Hematopoietic multipotent progenitor cell (in vitro differentiated cells): Measurements from ENCODE around the gene ZKSCAN8. TPM values are rescaled to one million over a fixed set of nuclear protein-coding genes. Genes with fewer than 3 reads are reported as not detected.

Experiments
- DNase-seq, 3 donors: peaks; one replicate each; pipeline ENCODE4 v3.0.0-alpha.2; 2011 to 2015; ENCODE audit warnings: low read depth in 2 of 3, low spot score in 2 of 3
- total RNA-seq: library from RNA; depleted of rRNA; stranded (reverse); fragments of >200 nt; gene quantifications from one replicate; pipeline ENCODE4 v1.2.3, GENCODE V29; 2012

ZKSCAN8 gene
- total RNA-seq, 1 donor, result 14.0 TPM

GRCh38 chr6:28203201-28203600 lies 61.5 kb downstream of the ZKSCAN8 start:
- DNase-seq, result no peak

GRCh38 chr6:28205879-28206278 lies 64.2 kb downstream of the ZKSCAN8 start:
- DNase-seq, result no peak

GRCh38 chr6:28206527-28206926 lies 64.8 kb downstream of the ZKSCAN8 start:
- DNase-seq, result no peak

- no peak for DNase-seq
Measured at GRCh38 chr6:28206928-28207509, 65.3 kb downstream of the ZKSCAN8 start.

GRCh38 chr6:28207510-28208110 lies 65.9 kb downstream of the ZKSCAN8 start:
- DNase-seq, result peak in 2 of 3 donors; percentile 59 to 64

- DNase-seq, result no peak
Measured at GRCh38 chr6:28208111-28208659, 66.5 kb downstream of the ZKSCAN8 start.

Other genes with a start within 250 kb of the ZKSCAN8 start
- gene OR2B2, start 229.5 kb upstream of the ZKSCAN8 start, total RNA-seq, result not detected
- gene OR2B6, start 184.6 kb upstream of the ZKSCAN8 start, total RNA-seq, result 0.81 TPM
- gene ZNF165, start 61.3 kb upstream of the ZKSCAN8 start, total RNA-seq, result 1.6 TPM
- gene ZSCAN16, start 17.3 kb upstream of the ZKSCAN8 start, total RNA-seq, result 5.7 TPM
- 12.7 TPM for gene ZSCAN9, start 83.4 kb downstream of the ZKSCAN8 start, total RNA-seq
- 4.6 TPM for gene ZKSCAN4, start 110.4 kb downstream of the ZKSCAN8 start, total RNA-seq
- 1.1 TPM for gene NKAPL, start 117.4 kb downstream of the ZKSCAN8 start, total RNA-seq
- gene ZSCAN26, start 125.3 kb downstream of the ZKSCAN8 start, total RNA-seq, result 8.6 TPM
- 4.6 TPM for gene PGBD1, start 139.7 kb downstream of the ZKSCAN8 start, total RNA-seq
- 7.5 TPM for gene ZSCAN31, start 194.3 kb downstream of the ZKSCAN8 start, total RNA-seq
- 6.2 TPM for gene ZKSCAN3, start 208.1 kb downstream of the ZKSCAN8 start, total RNA-seq